ENCODE results near the gene PPP1R3E.

DNA sequence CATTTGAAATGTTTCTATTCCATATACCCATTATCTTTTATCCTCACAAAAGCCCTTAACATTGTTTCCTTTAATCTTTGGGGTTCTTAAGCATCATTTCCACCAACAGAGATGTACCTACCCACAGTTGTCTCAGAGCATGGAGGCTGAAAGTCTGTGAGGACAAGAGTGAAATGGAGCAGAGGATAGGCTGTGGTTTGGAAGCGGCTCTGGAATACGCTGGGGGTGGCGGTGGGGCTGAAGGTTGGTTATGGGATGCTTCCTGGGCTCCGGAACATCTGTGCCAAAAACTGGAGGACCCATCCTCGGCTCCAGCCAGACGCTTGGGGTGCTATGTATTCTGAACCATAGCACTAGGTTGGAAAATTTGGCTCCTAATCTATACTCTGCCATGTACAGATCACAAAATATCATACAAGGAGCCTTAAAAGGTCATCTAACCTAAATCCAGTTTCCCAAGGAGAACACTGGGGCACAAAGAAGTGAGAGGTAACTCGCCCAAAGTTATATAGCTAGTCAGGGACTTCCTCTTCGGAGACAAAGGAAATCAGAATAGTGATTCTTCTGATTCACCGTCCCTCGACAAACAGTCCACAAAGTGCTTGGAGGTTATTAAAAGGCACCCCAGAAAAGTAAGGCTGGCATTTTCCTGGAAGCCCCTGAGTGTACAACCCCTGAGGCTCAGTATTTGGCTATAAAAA, 2.5 kb downstream of the PPP1R3E start:
- TF ChIP-seq, protein P1, sequence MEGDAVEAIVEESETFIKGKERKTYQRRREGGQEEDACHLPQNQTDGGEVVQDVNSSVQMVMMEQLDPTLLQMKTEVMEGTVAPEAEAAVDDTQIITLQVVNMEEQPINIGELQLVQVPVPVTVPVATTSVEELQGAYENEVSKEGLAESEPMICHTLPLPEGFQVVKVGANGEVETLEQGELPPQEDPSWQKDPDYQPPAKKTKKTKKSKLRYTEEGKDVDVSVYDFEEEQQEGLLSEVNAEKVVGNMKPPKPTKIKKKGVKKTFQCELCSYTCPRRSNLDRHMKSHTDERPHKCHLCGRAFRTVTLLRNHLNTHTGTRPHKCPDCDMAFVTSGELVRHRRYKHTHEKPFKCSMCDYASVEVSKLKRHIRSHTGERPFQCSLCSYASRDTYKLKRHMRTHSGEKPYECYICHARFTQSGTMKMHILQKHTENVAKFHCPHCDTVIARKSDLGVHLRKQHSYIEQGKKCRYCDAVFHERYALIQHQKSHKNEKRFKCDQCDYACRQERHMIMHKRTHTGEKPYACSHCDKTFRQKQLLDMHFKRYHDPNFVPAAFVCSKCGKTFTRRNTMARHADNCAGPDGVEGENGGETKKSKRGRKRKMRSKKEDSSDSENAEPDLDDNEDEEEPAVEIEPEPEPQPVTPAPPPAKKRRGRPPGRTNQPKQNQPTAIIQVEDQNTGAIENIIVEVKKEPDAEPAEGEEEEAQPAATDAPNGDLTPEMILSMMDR (conservative IDR thresholded peaks at IDR 0.05; ENCODE audit: low read depth, low read length): no peak
- TF ChIP-seq EZH2 (IDR thresholded peaks at IDR 0.05; ENCODE audit: borderline replicate concordance, low read depth, low read length, poor library complexity, severe bottlenecking): no peak
